Measurements from ENCODE around the gene CCDC13. TPM values are rescaled to one million over a fixed set of nuclear protein-coding genes. Genes with fewer than 3 reads are reported as not detected.
"Not testable (repeated sequence)": the region's sequence is repeated elsewhere in the genome, so short reads cannot be mapped to it uniquely, and the experiment has no call there.

CCDC13 gene
- total and polyA plus RNA-seq, 2 of the 13 experiments (the other 11 are each of a cell fraction or from before 2014, with no cell fraction given), result 0.22 to 0.51 TPM

DNA sequence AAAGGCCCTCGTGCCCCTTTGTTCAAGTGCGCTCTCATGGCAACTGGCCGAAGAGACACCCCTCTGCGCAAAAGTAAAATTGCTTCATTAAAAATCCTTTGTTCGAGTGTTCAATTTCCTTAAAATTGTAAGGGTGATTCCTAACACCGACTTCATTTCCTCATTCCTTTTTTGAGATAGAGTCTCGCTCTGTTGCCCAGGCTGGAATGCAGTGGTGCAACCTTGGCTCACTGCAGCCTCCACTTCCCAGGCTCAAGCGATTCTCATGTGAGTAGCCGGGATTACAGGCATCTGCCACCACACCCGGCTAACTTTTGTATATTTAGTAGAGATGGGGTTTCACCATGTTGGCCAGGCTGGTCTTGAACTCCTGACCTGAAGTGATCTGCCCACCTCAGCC, 37.7 kb upstream of the CCDC13 start:
- DNase-seq (ENCODE audit: low spot score); H3K27ac ChIP-seq (ENCODE audit: extremely low read length, insufficient read depth, low read length); in situ Hi-C loops (cut with HindIII; ENCODE audit: extremely low pct_ligation_motif_present, low pct_unique_long_range_greater_than_20kb); H2AFZ ChIP-seq (ENCODE audit: low read length); H3K9me3 ChIP-seq (ENCODE audit: low read length); H3K9ac ChIP-seq (ENCODE audit: insufficient read depth, low read depth, low read length); H3K36me3 ChIP-seq (replicated peaks in 1 of 2; ENCODE audit: control insufficient read depth in 1 of 2, insufficient read depth in 2 of 2, low read length in 2 of 2); H3K27me3 ChIP-seq (ENCODE audit: control insufficient read depth in 1 of 2, insufficient read depth in 2 of 2, low read length in 2 of 2); intact Hi-C loops (cut with micrococcal nuclease; ENCODE audit: unreplicated experiment); FAIRE-seq; ATAC-seq; CTCF ChIA-PET (ENCODE audit: low intra/inter-chr PET ratio, low total read pairs); H3K79me2 ChIP-seq (ENCODE audit: insufficient read depth, low read length); H3K4me3 ChIP-seq (replicated peaks in 1 of 3; ENCODE audit: insufficient read depth in 1 of 3, low read depth in 2 of 3, low read length in 3 of 3); H3K4me2 ChIP-seq (ENCODE audit: low read depth, low read length); POLR2A ChIA-PET; H4K20me1 ChIP-seq (ENCODE audit: insufficient read depth, low read length); BruUV-seq (replicated peaks): not testable (repeated sequence)
- WGBS (ENCODE audit: low lambda C conversion rate), result 86% methylated on average over 10 of the region's 10 CpGs
- H3K4me1 ChIP-seq (ENCODE audit: insufficient read depth, low read length), result peaks cover 60% of the 10 kb centered on the region
- TF ChIP-seq ZNF121 (CRISPR knock-in tag; IDR thresholded peaks at IDR 0.05), result peak; percentile 17; the same call in 1 of the 2 replicates
- peak; percentile 10 for TF ChIP-seq TEAD3 (CRISPR knock-in tag; optimal IDR thresholded peaks at IDR 0.05; ENCODE audit: borderline replicate concordance)

DNA sequence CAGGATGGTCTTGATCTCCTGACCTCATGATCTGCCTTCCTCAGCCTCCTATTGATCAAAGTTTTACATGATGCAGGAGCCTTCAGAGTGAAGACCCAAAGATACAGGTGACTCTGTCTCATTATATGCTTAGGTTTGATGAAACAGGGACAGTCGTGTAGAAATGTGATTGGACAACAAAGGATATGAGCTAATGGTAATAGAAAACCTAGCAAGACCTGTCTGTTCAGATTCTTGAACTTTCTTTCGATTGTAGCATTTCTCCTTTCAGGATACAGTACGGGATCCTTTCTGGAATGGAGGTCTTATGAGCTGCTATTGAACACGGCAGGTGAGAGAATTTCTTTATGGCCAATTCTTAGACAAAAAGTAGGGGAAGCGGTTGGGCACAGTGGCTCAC, 36.1 kb upstream of the CCDC13 start, which contains the start of gene ACKR2:
Gene ACKR2, plus strand, starts transcription at position 244 of the 400 bp plus-strand sequence. CDS start 55,058 bp downstream, outside the sequence.
- H3K79me2 ChIP-seq (ENCODE audit: insufficient read depth, low read length), result peaks cover under 1% of the 10 kb centered on the region
- H3K36me3 ChIP-seq (replicated peaks in 1 of 2; ENCODE audit: control insufficient read depth in 1 of 2, insufficient read depth in 2 of 2, low read length in 2 of 2), result no peaks in the 10 kb centered on the region
- ChIA-PET POLR2A (interaction anchor here (1.7 kb wide), 1 partner anchor 10 kb away, joined by 4 read pairs; no protein-coding TSS in a partner anchor), CTCF (ENCODE audit: low intra/inter-chr PET ratio, low total read pairs) (no interaction called here)
- H4K20me1 ChIP-seq (ENCODE audit: insufficient read depth, low read length), result no peaks in the 10 kb centered on the region
- in situ Hi-C loops (cut with HindIII; ENCODE audit: extremely low pct_ligation_motif_present, low pct_unique_long_range_greater_than_20kb), result no loop called here
- WGBS (ENCODE audit: low lambda C conversion rate), result 92% methylated on average over 5 of the region's 5 CpGs
- intact Hi-C loops (cut with micrococcal nuclease; ENCODE audit: unreplicated experiment), result no loop called here
- TF ChIP-seq ERF (CRISPR knock-in tag; IDR thresholded peaks at IDR 0.05) (no peak), YEATS2 (CRISPR knock-in tag; IDR thresholded peaks at IDR 0.05; ENCODE audit: borderline replicate concordance) (no peak), NCOA2 (CRISPR knock-in tag; IDR thresholded peaks at IDR 0.05) (no peak), ZNF335 (CRISPR knock-in tag; IDR thresholded peaks at IDR 0.05) (no peak), MTF1 (CRISPR knock-in tag; IDR thresholded peaks at IDR 0.05) (no peak)
- TF ChIP-seq, protein P1, sequence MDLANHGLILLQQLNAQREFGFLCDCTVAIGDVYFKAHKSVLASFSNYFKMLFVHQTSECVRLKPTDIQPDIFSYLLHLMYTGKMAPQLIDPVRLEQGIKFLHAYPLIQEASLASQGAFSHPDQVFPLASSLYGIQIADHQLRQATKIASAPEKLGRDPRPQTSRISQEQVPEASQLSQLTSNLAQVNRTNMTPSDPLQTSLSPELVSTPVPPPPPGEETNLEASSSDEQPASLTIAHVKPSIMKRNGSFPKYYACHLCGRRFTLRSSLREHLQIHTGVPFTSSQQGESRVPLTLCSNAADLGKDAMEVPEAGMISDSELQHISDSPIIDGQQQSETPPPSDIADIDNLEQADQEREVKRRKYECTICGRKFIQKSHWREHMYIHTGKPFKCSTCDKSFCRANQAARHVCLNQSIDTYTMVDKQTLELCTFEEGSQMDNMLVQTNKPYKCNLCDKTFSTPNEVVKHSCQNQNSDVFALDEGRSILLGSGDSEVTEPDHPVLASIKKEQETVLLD (CRISPR knock-in tag; IDR thresholded peaks at IDR 0.05; ENCODE audit: low read depth), result no peak
- TF ChIP-seq, protein P2, sequence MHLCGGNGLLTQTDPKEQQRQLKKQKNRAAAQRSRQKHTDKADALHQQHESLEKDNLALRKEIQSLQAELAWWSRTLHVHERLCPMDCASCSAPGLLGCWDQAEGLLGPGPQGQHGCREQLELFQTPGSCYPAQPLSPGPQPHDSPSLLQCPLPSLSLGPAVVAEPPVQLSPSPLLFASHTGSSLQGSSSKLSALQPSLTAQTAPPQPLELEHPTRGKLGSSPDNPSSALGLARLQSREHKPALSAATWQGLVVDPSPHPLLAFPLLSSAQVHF (CRISPR knock-in tag; IDR thresholded peaks at IDR 0.05), result no peak
- TF ChIP-seq, protein P3, sequence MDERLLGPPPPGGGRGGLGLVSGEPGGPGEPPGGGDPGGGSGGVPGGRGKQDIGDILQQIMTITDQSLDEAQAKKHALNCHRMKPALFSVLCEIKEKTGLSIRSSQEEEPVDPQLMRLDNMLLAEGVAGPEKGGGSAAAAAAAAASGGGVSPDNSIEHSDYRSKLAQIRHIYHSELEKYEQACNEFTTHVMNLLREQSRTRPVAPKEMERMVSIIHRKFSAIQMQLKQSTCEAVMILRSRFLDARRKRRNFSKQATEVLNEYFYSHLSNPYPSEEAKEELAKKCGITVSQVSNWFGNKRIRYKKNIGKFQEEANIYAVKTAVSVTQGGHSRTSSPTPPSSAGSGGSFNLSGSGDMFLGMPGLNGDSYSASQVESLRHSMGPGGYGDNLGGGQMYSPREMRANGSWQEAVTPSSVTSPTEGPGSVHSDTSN (CRISPR knock-in tag; IDR thresholded peaks at IDR 0.05), result no peak
- TF ChIP-seq, protein P4, sequence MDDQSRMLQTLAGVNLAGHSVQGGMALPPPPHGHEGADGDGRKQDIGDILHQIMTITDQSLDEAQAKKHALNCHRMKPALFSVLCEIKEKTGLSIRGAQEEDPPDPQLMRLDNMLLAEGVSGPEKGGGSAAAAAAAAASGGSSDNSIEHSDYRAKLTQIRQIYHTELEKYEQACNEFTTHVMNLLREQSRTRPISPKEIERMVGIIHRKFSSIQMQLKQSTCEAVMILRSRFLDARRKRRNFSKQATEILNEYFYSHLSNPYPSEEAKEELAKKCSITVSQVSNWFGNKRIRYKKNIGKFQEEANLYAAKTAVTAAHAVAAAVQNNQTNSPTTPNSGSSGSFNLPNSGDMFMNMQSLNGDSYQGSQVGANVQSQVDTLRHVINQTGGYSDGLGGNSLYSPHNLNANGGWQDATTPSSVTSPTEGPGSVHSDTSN (CRISPR knock-in tag; IDR thresholded peaks at IDR 0.05; ENCODE audit: borderline replicate concordance), result no peak
- H3K9me3 ChIP-seq (ENCODE audit: low read length), result no peaks in the 10 kb centered on the region
- no peak within 1 kb of the TSS for H3K27ac ChIP-seq (ENCODE audit: extremely low read length, insufficient read depth, low read length)
- ATAC-seq, result no peak
- H3K4me2 ChIP-seq (ENCODE audit: low read depth, low read length), result no peak within 1 kb of the TSS
- H3K4me1 ChIP-seq (ENCODE audit: insufficient read depth, low read length), result peaks cover 53% of the 10 kb centered on the region
- no peak for DNase-seq (ENCODE audit: low spot score)
- no TSS peak for BruUV-seq (replicated peaks)
- no peak within 1 kb of the TSS for H2AFZ ChIP-seq (ENCODE audit: low read length)
- H3K9ac ChIP-seq (ENCODE audit: insufficient read depth, low read depth, low read length), result no peak within 1 kb of the TSS
- no peak for FAIRE-seq
- H3K27me3 ChIP-seq (ENCODE audit: control insufficient read depth in 1 of 2, insufficient read depth in 2 of 2, low read length in 2 of 2), result no peaks in the 10 kb centered on the region; a peak in 1 of 5 replicates
- H3K4me3 ChIP-seq (replicated peaks in 1 of 3; ENCODE audit: insufficient read depth in 1 of 3, low read depth in 2 of 3, low read length in 3 of 3), result no peak within 1 kb of the TSS

All from HepG2 (cell line).